ENCODE results near the gene OR4F15.
"Not testable (repeated sequence)": the region's sequence is repeated elsewhere in the genome, so short reads cannot be mapped to it uniquely, and the experiment has no call there.

The OR4F15 gene, protein sequence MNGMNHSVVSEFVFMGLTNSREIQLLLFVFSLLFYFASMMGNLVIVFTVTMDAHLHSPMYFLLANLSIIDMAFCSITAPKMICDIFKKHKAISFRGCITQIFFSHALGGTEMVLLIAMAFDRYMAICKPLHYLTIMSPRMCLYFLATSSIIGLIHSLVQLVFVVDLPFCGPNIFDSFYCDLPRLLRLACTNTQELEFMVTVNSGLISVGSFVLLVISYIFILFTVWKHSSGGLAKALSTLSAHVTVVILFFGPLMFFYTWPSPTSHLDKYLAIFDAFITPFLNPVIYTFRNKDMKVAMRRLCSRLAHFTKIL

DNA sequence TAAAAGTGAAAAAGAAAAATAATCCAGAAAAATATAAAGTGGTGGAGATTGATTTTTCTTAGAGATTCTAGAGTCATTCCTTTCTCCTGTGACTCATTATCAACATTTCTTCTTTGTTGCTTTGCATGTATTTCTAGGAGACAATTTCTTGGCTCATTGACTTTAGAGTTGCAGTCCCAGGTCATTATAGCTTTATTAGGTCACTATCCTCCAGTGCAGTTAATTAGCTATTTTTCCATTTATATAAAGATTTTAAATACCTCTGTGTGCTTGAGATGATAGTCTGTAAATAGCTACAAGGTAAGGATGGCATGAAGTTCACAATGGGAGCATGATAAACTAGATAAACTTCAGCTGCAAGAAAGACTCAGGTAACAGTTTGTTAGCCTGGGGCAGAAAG is at the start of gene OR4F15:
OR4F15 (plus strand) TSS at position 301 of the 400 bp plus-strand sequence. CDS start 5,985 bp downstream, outside the sequence.
- no peak for DNase-seq

DNA sequence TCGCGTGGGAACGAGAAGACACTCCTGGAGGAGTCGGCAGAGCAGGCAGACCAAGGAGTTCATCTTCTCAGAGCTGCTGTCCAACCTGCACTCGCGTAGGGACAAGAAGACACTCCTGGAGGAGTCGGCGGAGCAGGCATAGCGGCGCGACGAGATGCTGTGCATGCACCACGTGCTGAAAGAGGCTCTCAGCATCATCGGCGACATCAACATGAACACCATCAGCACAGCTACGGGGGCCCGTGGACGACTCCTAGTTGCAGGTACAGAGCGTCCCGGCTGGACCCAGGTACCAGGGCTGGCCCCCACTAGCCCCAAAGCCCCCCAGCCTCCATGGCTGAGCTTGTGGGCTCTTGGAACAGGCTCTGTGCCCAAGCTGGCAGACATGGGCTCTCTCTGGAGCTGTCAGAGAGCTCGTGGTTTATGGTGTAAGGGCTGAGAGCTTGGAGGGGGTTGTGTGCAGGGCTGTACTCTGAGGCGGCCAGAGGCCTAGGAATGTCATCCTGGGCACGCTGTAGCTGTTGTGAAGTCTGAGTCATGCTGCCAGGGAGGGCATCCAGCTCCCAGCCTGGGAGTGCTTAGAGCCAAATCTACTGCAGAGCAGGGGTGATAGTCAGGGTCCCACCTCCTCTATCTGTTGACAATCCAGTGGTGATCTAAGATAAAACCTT is 47.2 kb upstream of the OR4F15 start:
- DNase-seq = not testable (repeated sequence)

DNA sequence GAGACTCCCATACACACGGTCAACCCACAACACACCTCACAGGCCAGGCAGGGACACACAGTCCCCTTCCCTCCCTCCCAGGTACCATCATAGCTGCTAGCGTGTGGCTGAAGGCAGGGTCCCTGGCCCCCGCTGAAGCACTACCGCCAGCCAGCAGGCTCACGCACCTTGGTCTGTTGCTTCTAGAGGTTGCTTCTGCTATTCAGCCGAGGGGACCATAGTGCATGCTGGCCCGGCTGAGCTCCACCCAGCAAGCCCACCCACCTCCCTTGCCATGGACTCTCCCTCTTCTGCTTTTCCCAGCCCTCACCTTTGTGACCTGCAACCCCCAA is 46.7 kb upstream of the OR4F15 start:
- not testable (repeated sequence) for DNase-seq

DNA sequence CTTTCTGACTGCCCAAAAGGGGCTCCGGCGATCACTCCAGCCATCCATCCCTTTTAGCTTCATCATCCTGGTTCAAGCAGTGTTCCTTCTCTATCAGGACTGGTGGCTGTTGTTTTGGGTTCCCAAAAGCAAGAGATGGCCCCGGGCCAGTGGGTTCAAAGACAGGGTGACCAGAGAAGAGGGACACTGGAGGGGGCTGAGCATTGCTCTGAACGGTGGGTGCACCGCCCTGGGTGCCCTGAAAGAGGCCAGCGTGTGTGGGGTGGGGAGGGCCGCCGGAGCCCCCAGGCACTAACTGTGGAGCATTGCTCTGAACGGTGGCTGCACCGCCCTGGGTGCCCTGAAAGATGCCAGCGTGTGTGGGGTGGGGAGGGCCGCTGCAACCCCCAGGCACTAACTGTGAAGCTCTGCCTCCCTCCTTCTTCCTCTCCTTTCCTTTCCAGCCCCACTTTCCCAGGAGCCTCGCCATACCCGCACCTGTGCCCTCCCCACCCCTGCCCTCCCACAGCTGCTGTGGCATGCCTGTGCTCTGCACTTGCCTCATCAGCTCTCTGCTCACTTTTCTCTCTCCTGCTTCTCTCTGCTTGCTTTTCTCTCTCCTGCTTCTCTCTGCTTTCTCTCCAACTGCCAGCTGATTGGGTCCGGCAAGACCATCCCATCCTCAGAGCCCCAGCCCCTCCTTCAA is 46.1 kb upstream of the OR4F15 start:
- DNase-seq = no peak

DNA sequence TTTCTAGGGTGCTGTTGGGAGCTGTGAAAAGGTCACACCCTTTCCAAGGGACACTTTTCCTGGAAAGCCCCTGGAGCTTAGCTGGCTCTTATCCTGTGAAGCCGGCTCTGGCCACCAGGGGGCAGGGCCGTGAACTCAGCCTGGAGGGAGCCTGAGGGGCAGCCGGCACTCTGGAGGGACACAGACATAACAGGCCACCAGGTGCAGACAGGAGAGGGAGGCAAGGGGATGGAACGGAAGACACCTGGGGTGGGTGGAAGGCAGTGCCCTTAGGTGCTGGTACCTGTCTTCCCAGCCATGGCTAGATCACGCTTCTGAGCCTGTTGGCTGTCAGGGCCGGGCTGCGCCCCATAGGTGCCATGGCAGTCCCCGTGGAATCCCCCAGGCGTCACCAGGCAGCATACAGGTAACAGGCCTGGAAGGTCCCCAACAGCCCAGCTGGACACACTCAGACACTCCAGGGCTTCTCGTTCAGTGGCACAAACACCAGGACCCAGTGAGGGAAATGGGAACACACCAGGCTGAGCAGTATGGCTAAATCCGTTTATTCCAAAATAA is 44.8 kb upstream of the OR4F15 start:
- not testable (repeated sequence) for DNase-seq

DNA sequence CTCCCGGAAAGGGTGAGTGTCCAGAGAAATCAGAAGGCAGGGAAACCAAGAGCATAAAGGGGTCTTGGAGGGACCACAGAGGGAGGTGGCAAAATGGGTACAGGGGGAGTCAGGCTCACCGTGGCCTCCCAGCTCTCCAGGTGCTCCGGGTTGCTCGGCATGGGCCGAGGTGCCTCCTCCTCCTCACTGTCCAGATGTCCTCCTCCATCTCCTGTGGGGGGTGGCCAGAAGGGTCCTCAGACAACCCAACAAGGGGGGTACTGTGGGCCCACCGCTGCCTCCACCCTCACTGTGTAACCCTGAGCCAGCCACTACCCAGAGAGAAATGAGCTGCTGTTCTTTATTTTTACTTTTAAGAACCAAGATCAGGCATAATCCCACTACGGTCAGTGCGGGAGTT is 39.1 kb upstream of the OR4F15 start:
- DNase-seq = no peak

DNA sequence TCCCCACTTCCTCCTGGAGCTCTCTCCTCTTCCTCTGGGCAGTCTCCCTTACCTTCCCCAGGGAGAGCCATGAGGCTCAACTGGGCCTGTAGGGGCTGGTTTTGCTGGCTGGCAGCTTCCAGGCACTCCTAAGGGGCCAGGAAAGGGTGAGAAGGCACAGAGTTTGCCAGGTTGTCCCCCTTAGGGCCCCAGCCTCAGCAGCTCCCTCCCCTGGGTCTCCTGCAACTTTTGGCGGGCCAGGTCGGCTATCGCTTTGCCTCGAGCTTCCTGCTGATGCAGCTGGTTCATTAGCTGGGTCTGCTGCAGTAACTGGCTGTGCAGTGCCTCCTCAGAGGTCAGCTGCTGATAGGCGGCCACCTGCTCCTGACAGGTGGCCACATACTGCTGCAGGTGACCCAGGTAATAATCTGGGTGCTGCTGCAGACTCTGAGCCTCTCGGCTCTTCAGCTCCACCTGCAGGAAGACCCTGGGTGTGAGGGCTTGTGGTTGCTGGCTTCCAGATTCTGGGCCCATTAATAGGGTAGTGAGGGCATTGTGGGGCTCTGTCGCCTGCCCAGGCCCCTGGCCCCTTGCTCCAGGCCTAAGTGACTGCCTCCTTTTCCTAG is 38.4 kb upstream of the OR4F15 start:
- peak; percentile 7 for DNase-seq

DNA sequence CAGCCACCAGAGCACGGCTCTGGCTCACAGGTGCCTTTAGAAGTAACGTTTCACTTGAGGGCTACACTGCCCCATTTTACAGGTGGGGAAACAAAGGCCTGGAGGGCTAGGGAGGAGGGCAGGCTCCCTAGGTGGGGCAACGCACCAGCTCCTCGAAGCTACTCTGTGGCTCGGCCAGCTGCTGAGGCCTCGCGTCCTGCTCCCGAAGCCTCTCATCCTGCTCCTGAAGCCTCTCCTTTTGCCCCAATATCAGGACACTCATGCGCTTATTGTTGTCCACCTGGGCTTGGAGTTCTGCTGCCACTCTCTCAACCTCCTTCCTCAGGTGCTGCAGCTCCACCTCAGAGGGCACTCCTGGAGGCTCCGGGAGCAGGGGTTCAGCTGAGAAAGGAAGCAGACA is 36.9 kb upstream of the OR4F15 start:
- DNase-seq = no peak

DNA sequence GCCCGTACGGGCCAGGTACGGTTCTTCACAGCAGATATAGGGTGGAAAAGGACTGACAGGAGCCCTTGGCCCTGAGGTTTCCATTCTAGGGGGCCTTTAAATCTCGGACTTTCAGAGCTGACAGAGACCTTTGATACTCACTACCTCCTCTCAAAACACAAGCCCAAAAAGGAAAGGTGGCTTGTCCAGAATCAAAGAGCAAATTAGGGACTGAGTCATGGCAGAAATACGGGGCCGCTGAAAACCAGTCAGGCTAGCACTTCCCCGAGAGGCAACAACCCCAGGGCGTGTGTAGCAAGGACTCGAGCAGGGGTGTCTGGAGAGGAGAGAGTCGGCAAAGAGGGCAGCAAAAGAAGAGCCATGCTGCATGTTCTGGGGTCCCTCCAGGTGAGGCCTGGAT is 33.4 kb upstream of the OR4F15 start:
- DNase-seq = not testable (repeated sequence)

DNA sequence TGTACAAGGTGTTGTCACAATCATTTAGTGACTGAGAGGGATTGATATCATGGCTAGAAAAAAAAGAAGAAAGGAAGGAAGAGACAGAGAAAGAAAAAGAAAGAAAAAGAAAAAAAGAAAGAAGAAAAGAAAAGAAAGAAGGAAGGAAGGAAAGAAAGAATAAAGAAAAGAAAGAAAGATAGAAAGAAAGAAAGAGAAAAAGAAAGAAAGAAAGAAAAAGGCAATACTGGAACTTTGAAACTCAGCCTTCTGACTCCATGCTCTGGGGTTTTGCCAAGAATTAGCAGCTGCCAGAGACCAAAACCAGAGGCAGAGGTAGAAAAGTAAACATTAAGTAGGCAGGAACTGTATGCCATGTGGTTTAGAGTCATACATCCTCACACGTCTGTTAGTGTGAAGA is 31.8 kb upstream of the OR4F15 start:
- DNase-seq = not testable (repeated sequence)

DNA sequence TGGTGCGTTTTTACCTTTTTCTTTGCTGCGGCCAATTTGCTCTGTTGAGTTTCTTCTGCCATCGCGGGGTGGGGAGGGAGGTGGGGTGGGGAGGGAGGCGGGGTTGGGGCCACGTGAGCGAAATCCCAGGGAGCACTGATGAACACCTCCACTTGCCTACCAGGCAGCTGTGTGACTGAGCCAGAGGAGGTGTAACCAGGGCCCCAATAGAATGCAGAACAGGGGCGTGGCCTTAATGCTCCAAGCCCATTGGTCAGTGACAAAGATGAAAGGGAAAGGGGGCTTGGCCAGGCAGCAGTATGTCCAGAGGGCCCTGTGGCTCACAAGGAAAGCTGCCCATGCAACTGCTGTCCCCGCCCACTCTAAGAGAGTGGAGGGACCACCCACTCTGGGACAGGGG is 30.1 kb upstream of the OR4F15 start:
- no peak for DNase-seq

DNA sequence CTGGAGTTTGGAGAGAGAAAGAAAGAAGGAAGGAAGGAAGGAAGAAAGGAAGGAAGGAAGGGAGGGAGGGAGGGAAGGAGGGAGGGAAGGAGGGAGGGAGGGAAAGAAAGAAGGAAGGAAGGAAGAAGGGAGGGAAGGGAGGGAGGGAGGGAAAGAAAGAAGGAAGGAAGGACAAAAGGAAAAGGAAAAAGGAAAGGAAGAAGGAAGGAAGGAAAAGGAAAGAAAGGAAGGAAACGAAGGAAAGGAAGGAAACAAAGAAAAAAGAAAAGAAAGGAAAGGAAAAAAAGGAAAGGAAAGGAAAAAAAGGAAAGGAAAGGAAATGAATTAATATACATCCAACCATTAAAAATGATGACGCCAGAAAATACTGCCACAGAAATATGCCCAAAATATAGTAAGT is 27.4 kb upstream of the OR4F15 start:
- no peak for DNase-seq

DNA sequence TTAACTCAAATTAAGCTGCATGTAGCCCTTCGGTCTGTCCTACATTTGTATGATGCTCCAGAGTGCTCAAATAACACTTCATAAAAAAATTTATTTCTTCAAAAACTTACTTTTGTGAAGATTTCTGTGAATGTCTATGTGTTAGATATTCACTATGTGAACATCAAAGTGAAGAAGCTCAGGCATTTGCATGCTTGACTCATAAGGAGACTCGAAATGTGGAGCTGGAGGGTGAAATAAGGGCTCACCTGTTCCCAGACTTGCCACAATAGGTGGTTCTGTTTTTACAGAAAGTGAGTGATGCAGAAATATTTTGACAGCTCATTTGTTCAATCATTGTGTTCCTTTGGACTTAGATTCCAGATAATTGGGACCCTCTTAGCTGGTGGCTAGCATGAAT is 25.6 kb upstream of the OR4F15 start:
- DNase-seq = not testable (repeated sequence)

DNA sequence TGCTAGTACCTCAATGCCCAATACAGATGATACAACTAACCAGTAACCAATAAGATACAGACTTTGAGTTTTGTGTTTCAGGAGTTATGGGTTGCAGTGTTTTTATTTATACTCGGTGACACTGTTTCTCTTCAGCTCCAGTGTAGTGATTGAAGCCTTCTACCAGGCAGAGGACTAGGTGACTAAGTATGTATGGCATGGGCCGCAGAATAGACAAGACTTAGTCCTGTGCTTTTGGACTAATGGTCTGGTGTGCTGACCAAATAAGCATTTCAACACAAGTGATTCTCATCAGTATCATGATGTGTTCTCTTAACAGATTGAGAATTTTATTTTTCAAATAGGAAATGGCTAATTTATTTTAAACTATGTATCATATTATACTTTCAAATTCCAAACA is 24.0 kb upstream of the OR4F15 start:
- not testable (repeated sequence) for DNase-seq

DNA sequence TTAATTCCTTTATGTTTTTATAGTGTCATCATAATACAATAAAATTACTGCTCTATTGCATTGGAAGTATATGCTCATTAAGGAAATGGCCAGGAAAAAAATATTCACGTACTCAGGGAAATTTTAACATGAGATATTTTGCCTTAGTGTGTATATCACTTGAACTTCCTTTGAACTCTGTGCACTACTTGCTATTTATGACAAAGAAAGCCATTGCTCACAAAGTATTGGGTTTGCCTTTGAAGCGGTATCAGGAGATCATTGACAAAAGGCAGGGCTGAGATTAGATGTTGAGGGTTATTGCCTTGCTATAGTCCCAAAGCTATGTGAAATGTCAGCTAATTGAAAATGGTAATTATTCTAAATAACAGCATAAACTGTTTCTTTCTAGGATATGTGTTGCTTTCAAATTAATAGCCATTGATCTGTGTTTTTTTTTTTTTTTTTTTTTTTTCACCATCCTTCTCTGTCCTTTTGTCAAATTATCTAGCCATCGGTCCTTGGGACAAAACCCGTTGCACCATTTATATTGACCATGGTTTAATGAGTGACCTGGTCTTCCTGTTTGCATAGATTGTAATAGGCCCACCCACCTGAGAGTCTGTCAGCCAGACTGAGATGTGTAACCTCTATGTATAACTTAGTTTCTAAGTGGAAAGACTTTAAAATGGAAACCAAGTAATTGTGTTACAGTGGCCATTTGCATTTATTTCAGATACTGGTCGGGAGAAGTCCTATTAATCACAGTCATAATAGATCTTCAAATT is 23.3 kb upstream of the OR4F15 start:
- not testable (repeated sequence) for DNase-seq

DNA sequence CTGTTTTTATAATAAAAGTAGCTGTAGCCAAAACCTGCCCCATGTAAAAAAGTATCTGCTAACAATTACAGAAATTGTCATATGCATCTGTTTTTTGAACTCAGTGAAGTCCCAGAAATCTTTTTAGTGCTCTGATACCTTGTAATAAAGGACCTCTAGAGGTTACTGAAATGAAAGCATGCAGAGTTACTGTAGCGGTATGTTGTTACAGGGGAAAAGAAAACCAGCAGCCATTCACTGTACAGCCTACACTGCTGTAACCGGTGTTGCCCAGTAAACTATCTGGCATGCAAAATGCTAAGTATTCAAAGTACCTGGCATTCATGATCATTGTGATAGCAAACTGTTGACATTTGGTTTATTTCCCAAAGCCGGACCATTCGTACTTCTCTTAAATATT is 21.3 kb upstream of the OR4F15 start:
- DNase-seq = not testable (repeated sequence)

DNA sequence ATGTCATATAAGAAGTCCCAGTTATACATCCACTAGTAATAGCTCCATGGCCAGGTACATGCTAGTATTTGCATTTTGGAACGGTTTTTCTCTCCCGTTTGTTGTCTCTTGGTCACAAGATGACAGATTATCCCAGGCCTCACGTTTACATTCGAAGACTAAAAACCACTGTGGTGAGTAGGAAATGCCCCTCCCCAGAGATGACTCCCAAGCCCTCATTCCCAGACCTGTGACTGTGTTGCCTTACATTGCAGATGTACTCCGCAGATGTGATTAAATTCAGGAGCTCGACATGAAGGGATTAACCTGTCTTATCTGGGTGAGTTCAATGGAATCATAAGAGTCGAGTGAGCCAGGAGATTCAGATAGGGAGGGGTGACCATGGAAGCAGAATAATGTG is 18.0 kb upstream of the OR4F15 start:
- DNase-seq = not testable (repeated sequence)

DNA sequence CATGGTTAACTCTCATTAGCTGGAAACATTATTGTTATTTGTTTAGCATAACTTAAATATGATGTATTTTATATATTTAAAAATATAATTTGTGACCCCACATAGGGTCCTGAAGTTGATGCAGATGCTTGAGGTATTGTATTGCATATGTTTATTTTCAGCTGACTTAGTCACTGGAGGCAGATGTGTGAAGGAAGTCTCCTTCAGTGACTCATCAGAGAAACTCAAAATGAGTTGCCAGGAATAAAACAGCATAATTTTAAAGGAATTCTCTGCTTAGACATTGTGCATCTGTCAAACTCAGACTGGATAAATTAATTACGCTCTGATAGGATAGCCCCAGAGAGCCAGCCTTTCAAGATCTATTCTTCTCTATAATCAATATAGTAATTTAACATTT is 16.5 kb upstream of the OR4F15 start:
- no peak for DNase-seq

DNA sequence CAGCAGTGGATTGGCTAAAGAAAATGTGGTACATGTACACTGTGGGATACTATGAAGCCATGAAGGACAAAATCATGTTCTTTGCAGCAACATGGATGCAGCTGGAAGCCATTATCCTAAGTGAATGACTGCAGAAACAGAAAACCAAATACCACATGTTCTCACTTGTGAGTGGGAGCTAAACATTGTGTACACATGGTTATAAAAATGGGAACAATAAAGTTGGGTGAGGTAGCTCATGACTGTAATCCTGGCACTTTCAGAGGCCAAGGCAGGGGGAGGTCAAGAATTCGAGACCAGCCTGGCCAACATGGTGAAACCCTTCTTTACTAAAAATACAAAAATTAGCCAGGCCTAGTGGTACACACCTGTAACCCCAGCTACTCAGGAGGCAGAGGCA is 12.3 kb upstream of the OR4F15 start:
- no peak for DNase-seq

DNA sequence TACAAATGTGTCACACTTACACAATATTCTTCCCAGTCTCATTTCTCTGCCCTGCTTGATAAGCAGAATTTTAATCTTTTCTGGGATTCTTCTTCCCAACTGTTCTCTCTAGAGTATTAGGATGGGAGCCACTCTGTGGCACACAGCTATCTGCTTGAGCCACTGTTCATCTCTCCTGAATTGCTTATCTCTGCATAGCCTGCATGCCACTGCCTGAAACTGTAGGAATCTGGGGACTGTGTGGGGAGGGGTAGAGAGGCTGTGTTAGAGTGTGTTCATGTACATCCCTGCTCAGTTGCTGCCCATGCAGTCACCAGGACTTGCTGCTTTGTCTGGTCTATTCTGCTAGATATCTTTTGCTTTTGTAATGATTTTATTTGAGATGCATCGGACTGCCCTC is 11.0 kb upstream of the OR4F15 start:
- DNase-seq = no peak

DNA sequence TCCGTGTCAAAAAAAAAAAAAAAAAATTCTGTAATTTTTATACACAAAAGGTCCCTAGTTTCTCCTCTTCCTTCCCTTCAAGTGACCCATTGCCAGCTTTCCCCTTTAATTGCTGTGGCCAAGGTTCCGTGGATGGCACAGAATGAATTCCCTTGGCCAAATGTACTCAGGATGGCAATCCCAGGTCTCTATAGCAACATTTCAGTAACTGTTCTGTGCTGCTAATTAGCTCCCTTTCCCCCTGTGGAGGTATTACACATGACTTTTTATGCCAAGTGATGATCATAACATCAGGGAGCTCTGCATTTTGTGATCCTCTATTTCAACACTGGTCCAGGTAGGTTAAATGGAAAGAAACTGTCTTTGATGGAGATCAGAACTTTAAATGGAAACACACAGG is 8.8 kb upstream of the OR4F15 start, which contains the start of gene OR4F6:
OR4F6 (plus strand) TSS at position 301 of the 400 bp plus-strand sequence. CDS start 2,211 bp downstream, outside the sequence.
- no peak for DNase-seq

DNA sequence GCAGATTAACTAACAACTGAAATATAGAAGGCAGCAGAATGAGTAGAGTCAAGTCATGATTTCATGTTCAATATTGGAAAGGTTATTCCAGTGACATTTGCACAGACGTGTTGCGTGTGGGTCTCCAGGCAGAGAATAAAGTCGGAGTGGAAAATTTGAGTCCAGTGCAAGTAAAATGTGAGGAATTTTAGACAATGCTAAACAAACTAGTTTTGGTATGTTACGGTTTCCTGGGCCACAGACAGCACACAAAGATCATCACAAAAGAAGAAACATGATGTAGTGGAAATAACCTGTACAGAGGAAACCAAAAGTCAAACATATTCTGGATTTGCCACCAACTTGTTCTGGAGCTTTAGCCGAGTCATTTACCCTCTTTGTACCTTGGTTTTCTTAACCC is 8.3 kb upstream of the OR4F15 start:
- no peak for DNase-seq

All from NCI-H1417 treated with DMSO at 0.1 percent for 48 hours (cell line).